EH (cell line): Measurements from ENCODE around the gene DIS3L2.
A peak's percentile ranks its signal among the peaks of the same experiment; 100 is the strongest.
"Not testable (repeated sequence)": the region's sequence is repeated elsewhere in the genome, so short reads cannot be mapped to it uniquely, and the experiment has no call there.

Experiments used
- DNase-seq: peaks from one replicate; pipeline ENCODE4 v3.0.0-alpha.2; 2015; ENCODE audit warnings: low read depth

Gene DIS3L2

DNA sequence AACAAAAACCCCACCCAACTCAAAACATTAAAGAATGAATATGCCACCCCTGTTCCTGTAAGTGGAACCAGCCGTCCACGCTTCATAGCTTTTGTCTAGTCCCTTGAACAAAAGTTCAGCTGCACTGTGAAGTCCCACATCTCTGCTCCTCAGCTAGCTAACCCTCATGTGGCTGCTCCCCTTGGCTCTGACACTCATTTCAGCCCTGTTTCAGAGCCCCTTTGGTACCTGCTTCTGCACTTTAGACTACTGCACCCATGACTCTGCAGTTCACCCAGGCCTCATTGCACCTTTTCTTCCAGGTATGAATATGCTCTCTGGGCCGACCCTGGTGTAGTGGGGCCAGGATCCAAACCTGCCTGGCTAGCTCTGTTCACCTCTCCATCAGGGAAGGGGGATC lies 155.3 kb downstream of the DIS3L2 start:
- no peak for DNase-seq

DNA sequence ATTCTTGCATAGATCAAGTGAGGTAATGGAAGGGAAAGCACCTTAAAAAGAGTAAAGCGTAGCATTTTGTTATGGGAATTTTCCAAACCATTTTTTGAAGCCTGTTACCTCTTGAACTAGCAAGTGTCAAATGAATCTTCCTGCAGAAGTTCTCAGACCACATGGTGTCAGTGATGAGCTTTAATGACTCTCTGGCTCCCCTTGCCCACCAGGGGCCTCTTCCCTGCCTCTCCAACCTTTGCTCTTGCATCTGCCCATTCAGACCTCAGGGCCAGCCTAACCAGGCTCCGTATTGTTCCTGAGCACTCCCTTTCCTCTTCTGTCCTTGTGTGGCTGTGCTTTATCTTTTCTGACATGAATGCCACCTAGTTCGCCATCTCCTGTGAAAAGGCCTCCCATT lies 155.9 kb downstream of the DIS3L2 start:
- DNase-seq = no peak

DNA sequence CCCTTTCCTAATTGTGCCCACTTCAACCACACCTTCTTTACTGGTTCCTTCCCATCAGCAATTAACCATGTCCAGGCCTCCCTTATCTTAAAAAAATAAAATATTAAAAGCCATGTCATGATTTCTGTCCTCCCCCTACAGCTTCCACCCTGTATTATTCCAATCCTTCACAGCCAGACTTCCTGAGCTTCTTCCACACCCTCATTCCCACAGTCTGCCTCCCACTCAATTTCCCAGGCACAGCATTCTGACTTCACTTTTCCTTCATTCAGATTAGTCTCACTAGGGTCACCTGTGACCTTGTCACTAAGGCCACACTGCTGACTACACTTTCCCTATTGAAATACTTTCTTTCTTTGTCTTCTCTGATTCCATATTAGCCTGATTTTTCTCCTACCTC lies 159.4 kb downstream of the DIS3L2 start:
- no peak for DNase-seq

- DNase-seq = no peak
Observed at GRCh38 chr2:232124309-232124708, 162.8 kb downstream of the DIS3L2 start.

DNA sequence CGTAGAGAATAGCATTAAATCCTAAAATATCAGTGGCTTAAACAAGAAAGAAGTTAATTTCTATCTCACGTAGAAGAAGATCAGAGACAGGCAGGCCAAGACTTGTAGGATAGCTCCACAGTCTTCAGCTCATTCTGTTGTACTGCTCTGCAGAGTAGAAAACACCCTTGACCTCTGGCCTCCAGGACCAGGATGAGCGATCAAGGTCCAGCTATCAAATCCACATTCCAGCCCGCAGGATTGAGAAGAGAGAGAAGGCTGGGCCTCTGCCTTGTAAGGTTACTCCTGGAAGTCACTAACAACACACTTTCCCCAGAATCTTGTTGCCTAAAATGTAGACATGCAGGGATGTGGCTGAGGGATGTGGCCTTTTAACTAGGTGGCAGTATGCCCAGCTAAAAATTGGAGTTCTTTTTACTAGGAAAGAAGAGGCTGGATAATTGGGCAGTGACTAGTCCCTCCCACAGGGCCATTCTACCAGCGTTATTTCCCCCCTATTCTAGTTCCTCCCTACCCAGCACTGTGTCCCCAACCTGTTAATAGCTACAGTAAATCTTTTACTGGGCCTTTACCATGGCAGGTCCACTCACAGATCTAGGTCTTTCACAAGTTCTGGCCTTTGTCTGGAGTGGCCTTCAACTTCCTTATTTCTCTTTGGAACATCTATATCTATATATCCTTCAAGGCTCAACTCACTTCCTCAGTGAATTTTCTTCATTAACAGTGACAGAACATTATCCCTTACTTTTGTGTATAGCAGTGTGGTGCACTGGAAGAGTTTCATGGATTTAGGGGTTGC lies 165.0 kb downstream of the DIS3L2 start:
- DNase-seq = peak; percentile 10

GRCh38 chr2:232129483-232129882 lies 168.0 kb downstream of the DIS3L2 start:
- DNase-seq = no peak

- no peak for DNase-seq
Observed at GRCh38 chr2:232132181-232132580, 170.7 kb downstream of the DIS3L2 start.

DNA sequence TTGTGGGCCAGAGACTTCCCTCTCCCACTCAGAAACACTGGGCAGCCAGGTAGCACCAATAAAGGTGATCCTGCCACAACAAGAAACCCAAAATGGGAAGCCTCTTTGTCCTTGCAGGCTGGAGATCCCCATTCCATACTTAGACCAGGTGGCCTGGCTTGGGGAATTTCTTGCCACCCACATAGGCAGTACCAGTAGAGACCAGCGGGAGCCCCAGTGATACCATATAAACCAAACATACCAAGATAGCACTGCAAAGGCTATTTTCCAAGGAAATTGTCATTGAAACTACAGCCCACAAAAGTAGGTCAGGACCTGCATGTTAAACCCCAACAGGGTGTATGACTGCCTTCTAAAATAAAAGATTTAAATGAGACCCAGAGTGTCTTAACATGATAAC lies 171.6 kb downstream of the DIS3L2 start:
- DNase-seq = peak; percentile 5

DNA sequence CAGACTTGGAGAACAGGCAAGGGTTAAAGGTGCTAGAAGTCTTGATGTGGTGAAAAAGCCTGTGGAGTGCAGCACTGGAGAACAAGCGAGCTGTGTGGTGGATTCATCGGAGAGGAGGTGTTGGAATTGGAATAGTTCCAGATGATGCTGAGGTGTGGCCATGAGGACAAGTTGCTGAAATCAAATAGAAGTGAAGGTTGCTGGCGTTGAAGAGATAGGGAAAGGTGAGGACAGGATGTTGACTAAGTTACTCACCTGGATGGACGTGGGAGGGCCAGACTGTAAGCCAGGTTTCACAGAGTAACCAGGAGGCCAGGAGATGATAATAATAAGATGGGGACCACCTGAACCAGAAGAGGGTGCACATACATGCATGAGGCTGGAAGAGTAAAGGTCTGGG lies 173.4 kb downstream of the DIS3L2 start:
- DNase-seq = no peak

- DNase-seq = peak; percentile 23
Observed at GRCh38 chr2:232137356-232138147, 176.0 kb downstream of the DIS3L2 start.

GRCh38 chr2:232138441-232138840 lies 176.9 kb downstream of the DIS3L2 start:
- DNase-seq = no peak

- no peak for DNase-seq
Observed at GRCh38 chr2:232139171-232139594, 177.7 kb downstream of the DIS3L2 start.

GRCh38 chr2:232139786-232140562 lies 178.5 kb downstream of the DIS3L2 start:
- DNase-seq = peak; percentile 41

DNA sequence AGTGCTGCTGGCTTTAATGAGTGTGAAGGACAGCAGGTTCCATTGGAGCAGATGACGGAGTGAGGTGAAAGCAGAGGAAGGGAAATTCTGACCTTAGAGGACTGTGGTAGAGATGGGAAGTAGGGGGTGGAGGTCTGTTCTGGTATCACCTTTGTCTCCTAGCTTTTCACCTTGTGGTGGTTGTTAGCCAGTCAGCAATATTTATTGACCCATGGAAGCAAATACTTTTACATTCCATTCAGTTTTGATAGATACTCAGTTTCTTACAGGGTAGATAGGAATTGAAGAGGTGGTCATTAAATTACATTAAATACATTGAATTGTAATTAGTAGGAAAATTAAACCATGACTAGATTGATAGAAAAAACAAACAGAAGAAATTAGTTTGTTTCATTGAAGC lies 180.1 kb downstream of the DIS3L2 start:
- no peak for DNase-seq

DNA sequence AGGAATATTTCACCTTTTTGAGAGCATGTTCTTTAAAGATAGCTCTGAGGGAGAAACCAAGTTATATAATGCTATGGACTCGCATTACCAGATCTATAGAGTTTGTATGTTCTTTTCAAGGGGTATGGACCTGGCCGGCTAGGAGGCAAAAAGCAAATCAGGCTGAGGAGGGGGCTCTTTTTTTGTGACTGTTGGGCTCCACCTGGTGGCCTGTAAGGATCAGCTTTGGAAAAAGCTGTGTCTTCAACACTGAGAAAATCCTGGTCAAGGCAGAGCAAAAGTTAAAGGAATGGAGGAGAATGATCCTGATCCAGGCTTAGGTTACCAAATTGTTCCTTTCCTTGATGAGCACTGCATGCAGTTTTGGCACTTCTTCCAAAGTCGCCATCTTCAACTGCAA lies 180.5 kb downstream of the DIS3L2 start:
- peak; percentile 43 for DNase-seq

- DNase-seq = no peak
Observed at GRCh38 chr2:232142502-232142901, 181.0 kb downstream of the DIS3L2 start.

- DNase-seq = peak; percentile 52
Observed at GRCh38 chr2:232146294-232146693, 184.8 kb downstream of the DIS3L2 start.

DNA sequence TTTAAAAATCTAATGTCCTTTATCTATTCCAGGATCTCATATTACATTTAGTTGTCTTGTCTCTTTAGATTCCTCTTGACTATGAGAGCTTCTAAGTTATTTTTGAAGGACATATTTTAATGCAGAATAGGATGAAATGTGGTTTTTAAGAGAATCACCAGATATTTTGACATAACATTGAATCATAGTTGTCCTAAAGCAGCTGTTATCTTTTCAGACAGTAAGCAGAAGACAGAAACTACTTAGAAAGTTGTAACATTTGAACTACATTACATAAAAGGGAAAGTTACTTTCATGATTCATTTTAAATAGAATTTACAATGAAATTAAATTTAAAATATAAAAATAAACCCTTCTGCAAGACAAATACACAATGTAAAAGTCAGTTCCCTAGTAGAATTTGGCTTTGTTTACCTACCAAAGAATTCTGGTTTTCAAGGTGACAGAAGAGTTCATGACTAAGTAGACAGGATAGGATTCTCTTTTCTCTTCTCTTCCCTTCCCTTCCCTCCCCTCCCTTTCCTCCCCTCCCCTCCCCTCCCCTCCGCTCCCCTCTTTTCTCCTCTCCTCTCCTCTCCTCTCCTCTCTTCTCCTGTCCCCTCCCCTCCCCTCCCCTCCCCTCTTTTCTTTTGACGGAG lies 186.0 kb downstream of the DIS3L2 start:
- DNase-seq = peak; percentile 10

GRCh38 chr2:232162187-232162586 lies 200.7 kb downstream of the DIS3L2 start:
- DNase-seq = peak; percentile 40

GRCh38 chr2:232170396-232170795 lies 208.9 kb downstream of the DIS3L2 start:
- no peak for DNase-seq

DNA sequence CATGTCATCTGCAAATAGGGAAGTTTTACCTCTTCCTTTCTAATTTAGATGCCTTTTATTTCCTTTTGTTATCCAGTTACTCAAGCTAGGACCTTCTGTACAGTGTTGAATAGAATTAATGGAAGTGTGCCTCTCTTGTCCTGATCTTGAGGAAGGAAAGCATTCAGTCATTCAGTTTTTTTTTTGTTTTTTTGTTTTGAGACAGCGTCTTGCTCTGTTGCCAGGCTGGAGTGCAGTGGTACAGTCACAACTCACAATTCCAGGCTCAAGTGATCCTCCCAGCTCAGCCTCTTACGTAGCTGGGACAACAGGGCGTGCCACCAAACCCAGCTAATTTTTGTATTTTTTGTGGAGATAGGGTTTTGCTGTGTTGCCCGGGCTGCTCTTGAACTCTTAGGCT lies 213.1 kb downstream of the DIS3L2 start:
- no peak for DNase-seq

- DNase-seq = not testable (repeated sequence)
Observed at GRCh38 chr2:232176587-232176986, 215.1 kb downstream of the DIS3L2 start.
